IPS-20b (cell line): ENCODE measurements around the gene C1R.
"Not testable (repeated sequence)": the region's sequence is repeated elsewhere in the genome, so short reads cannot be mapped to it uniquely, and the experiment has no call there.

Source experiments
- H3K27ac ChIP-seq: one replicate; pipeline ENCODE4 v1.5.1; 2013; ENCODE audit warnings: low read length
- H3K27me3 ChIP-seq: 2 replicates; pipeline ENCODE4 v1.6.1; 2013; ENCODE audit warnings: mild to moderate bottlenecking, low read length, inconsistent platforms; ENCODE audit not compliant: insufficient read depth
- H3K36me3 ChIP-seq: 2 replicates; pipeline ENCODE4 v1.6.1; 2013; ENCODE audit warnings: low read depth, mild to moderate bottlenecking, inconsistent platforms, low read length, moderate library complexity; ENCODE audit not compliant: insufficient read depth
- H3K4me1 ChIP-seq: 2 replicates; pipeline ENCODE4 v1.6.1; 2013; ENCODE audit warnings: mild to moderate bottlenecking, control low read depth, inconsistent platforms, low read length, moderate library complexity; ENCODE audit not compliant: insufficient read depth
- H3K4me3 ChIP-seq: 2 replicates; pipeline ENCODE4 v1.5.1; 2013; ENCODE audit warnings: mild to moderate bottlenecking, low read length, inconsistent platforms
- H3K9ac ChIP-seq: 2 replicates; pipeline ENCODE4 v1.6.1; 2013; ENCODE audit warnings: low read depth, mild to moderate bottlenecking, inconsistent platforms, low read length, moderate library complexity
- H3K9me3 ChIP-seq: 2 replicates; pipeline ENCODE4 v1.6.1; 2013; ENCODE audit warnings: mild to moderate bottlenecking, low read depth, low read length, inconsistent platforms; ENCODE audit not compliant: insufficient read depth

C1R gene

DNA sequence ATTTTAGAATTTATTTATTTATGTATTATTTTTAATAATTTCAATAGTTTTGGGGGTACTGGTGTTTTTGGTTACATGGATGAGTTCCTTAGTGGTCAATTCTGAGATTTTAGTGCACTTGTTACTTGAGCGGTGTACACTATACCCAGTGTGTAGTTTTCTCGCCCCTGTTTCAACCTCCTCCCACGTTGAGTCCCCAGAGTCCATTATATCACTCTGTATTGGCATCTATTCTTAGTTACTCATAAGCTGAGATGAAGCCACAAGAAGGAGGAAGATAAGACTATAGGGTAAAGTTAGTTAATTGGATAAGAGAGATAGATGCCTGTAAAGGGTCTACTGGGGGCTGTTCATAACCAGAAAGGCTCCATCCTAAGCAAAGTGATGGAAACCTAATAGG, 27.7 kb downstream of the C1R start:
- H3K9ac ChIP-seq: no peak overlapping the region
- no peak overlapping the region for H3K27ac ChIP-seq
- no peaks in the 10 kb centered on the region for H3K9me3 ChIP-seq
- peaks cover 11% of the 10 kb centered on the region for H3K4me1 ChIP-seq
- H3K4me3 ChIP-seq: no peak overlapping the region
- H3K36me3 ChIP-seq: no peaks in the 10 kb centered on the region
- no peaks in the 10 kb centered on the region for H3K27me3 ChIP-seq

DNA sequence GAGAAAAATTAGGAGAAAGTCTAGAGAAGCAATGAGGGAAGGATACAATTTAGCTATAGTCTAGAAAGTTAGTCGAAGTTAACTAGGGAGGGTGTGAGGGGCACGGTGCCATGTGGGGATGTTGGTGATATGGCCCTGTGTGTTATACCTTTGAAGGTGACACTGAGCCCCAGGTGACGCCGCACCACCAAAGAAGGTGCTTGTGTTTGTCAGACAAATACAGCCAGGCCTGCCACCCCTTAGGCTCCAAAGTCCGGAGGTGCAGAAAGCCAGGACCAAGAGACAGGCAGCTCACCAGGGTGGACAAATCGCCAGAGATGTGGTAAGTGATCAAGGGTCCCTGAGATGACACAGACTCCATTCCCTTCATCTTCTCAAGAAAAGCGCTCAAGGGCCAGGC, 30.6 kb downstream of the C1R start:
- Histone ChIP-seq H3K36me3 (no peaks in the 10 kb centered on the region), H3K9me3 (no peaks in the 10 kb centered on the region), H3K9ac (no peak overlapping the region), H3K27ac (no peak overlapping the region), H3K4me1 (peaks cover 11% of the 10 kb centered on the region), H3K4me3 (no peak overlapping the region), H3K27me3 (no peaks in the 10 kb centered on the region)

DNA sequence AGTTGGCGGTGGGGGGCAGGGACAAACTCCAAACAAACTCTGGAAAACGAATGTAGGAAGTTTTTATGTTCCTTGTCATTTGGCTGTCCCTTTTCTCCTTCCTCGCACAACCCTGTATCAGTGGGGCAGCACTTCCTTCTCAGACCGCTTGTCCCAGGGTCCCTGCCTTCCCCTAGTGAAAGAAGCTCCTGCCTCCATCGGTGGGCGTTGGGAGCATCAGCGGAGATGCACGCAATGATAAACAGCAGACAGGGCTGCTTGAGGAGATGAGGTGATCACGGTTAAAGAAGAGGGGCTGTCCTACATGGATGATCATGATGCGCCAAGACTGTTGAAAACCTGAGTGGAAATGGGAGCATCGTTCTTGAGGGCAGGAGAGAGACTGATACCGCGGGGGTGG, 31.1 kb downstream of the C1R start:
- Histone ChIP-seq H3K9me3 (no peaks in the 10 kb centered on the region), H3K27ac (no peak overlapping the region), H3K27me3 (no peaks in the 10 kb centered on the region), H3K9ac (peak overlapping the region; percentile 54; the same call in 1 of the 2 replicates), H3K36me3 (no peaks in the 10 kb centered on the region), H3K4me1 (peaks cover 11% of the 10 kb centered on the region), H3K4me3 (no peak overlapping the region; the same call in 1 of the 2 replicates)

DNA sequence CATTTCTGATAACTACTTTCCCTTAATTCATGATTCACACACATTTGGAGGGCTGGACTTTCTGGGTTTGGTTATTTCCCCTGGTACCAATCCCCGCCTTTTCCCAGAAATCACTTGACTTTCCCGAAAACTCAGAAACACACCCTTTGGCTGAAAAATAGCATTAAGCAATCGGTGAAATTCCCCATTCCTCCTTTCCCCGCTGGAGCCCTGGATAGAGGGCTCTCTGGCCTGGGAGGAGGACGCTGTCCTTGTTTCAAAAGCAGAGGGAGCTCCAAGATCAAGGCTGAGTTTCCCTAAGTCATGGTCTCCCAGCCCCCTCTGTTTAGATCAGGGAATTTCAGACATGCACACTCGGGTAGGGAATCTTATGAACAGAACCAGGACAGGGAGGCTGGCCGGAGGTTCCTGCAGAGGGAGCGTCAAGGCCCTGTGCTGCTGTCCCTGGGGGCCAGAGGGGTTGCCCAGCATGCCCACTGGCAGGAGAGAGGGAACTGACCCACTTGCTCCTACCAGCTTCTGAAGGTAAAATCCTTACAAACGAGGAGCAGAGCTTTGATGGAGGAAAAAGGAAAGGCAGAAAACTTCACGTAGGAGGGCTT, 31.8 kb downstream of the C1R start, which contains the start of gene C1S:
TSS of gene C1S (plus strand) at position 366 of the 602 bp plus-strand sequence. CDS start 1,195 bp downstream, outside the sequence.
- H3K9ac ChIP-seq: peak within 1 kb of the TSS; percentile 54; the same call in 1 of the 2 replicates
- H3K4me3 ChIP-seq: no peak within 1 kb of the TSS; the same call in 1 of the 2 replicates

DNA sequence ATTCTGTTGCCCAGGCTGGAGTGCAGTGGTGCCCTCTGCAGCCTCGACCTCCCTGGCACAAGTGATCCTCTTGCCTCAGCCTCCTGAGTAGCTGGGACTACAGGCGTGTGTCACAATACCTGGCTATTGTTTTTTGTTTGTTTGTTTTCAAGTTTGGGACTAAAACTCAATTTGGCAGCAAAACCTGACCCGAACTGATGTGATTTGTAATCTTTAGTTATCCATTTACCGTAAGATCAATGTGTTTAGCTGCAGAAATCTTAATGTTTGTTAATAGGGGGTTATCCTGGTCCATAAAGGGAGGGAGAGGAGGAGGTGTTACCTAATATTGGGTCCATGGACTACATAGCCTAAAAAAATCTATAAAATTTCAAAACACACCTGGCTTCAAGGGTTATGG, 32.5 kb downstream of the C1R start:
- H3K4me1 ChIP-seq: peaks cover 11% of the 10 kb centered on the region
- H3K36me3 ChIP-seq: no peaks in the 10 kb centered on the region
- no peak overlapping the region for H3K4me3 ChIP-seq
- H3K27me3 ChIP-seq: no peaks in the 10 kb centered on the region
- H3K27ac ChIP-seq: no peak overlapping the region
- H3K9me3 ChIP-seq: no peaks in the 10 kb centered on the region
- H3K9ac ChIP-seq: no peak overlapping the region

More for the DNA sequence above, 31.8 kb downstream of the C1R start, which contains the start of gene C1S:
- H3K27me3 ChIP-seq: no peaks in the 10 kb centered on the region
- H3K4me1 ChIP-seq: peaks cover 11% of the 10 kb centered on the region
- H3K27ac ChIP-seq: no peak within 1 kb of the TSS
- no peaks in the 10 kb centered on the region for H3K9me3 ChIP-seq
- no peaks in the 10 kb centered on the region for H3K36me3 ChIP-seq

DNA sequence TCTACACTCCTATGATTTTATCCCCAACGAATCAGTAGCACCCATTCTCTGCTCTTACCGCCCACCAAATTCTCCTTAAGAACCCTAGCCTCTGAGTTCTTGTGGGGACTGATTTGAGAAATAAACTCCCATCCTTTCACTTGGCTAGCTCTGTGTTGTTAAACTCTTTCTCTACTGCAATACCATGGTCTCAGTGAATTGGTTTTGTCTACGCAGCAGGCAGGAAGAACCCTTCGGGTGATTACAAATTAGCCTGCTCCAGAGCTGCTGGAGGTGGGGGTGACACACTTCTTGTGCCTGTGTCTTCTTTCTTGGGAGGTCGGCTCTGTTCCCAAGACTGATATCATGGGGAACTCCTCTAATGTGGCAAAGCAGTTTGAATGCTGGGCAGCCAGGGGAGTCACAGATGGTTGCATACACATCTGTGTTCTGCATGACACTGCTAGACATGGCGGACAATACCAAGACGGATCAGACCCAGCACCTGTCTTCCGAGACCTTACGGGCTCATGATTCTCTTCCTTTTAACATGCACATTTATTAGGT, 33.3 kb downstream of the C1R start:
- Histone ChIP-seq H3K9me3 (no peaks in the 10 kb centered on the region), H3K36me3 (no peaks in the 10 kb centered on the region), H3K27me3 (no peaks in the 10 kb centered on the region), H3K27ac (no peak overlapping the region), H3K9ac (no peak overlapping the region), H3K4me3 (no peak overlapping the region), H3K4me1 (peaks cover 11% of the 10 kb centered on the region)

DNA sequence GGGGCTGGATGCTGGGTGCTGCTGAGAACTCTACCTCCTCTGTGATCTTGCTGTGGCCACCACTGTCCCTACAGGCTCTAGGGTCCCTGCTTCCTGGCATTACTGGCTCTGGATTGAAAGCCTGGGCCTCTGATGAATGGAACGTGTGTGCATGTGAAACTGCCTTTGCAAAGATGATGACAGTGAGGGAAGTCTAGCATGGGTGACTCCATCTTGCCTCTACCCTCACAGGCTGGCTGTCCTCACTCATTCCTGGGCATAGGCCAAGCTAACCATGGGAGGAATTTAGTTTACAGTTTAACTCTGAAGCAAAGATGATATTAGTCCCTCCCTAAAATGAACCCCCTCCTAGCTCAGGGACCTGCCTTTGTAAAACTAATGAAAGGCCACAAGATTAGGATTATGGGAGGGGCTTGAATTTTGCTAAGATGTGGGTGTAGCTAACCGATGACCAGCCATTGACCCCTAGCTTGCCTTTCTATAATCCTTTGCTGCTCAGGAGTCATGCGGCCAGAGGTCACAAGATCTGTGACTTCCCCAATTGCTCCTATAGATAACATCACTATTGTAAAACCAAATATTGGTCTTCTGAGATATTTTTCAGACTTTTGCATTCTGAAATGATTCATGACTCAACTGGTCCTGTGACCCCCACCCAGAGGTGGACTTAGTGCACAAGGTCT, 33.9 kb downstream of the C1R start:
- Histone ChIP-seq H3K36me3 (no peaks in the 10 kb centered on the region), H3K9me3 (no peaks in the 10 kb centered on the region), H3K4me3 (no peak overlapping the region), H3K27ac (no peak overlapping the region), H3K9ac (no peak overlapping the region), H3K4me1 (peaks cover 11% of the 10 kb centered on the region), H3K27me3 (no peaks in the 10 kb centered on the region)

DNA sequence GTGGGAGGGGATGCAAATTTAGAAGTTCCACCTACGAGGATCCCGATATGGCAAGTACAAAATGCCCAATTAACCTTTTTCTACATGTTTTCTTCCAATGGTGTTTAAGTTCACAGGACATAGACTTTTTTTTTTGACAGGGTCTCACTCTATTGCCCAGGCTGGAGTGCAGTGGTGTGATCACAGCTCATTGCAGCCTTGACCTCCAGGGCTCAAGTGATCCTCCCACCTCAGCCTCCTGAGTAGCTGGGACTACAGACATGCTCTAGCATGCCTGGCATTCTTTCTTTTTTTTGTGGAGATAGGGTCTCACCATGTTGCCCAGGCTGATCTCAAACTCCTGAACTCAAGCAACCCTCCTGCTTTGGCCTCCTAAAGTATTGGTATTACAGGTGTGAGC, 36.5 kb downstream of the C1R start:
- not testable (repeated sequence) for H3K4me3 ChIP-seq, H3K27ac ChIP-seq, H3K9me3 ChIP-seq, H3K4me1 ChIP-seq, H3K27me3 ChIP-seq, H3K36me3 ChIP-seq, H3K9ac ChIP-seq

DNA sequence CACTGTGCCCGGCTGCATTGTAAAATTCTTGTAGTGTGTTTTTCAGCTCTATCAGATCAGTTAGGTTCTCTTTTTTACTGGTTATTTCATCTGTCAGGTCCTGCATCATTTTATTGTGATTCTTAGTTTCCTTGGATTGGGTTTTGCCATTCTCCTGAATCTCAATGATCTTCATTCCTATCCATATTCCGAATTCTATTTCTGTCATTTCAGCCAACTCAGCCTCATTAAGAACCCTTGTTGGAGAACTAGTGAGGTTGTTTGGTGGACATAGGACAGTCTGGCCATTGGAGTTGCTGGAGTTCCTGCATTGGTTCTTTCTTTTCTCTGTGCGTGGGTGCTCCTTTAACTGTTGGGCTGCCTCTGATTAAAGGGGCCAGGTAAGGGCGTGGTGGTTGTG, 37.3 kb downstream of the C1R start:
- no peak overlapping the region for H3K4me3 ChIP-seq
- H3K27me3 ChIP-seq: no peaks in the 10 kb centered on the region
- H3K36me3 ChIP-seq: no peaks in the 10 kb centered on the region
- no peak overlapping the region for H3K9ac ChIP-seq
- H3K27ac ChIP-seq: no peak overlapping the region
- H3K4me1 ChIP-seq: no peaks in the 10 kb centered on the region
- no peaks in the 10 kb centered on the region for H3K9me3 ChIP-seq

DNA sequence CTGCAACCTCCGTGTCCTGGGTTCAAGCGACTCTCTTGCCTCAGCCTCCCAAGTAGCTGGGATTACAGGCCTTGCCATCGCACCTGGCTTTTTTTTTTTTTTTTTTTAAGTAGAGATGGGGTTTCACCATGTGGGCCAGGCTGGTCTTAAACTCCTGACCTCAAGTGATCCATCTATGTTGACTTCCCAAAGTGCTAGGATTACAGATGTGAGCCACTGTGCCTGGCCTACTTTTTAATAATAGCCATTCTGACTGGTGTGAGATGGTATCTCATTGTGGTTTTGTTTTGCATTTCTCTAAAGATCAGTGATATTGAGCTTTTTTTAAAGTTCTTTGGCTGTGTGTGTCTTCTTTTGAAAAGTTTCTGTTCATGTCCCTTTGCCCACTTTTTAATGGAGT, 42.3 kb downstream of the C1R start:
- H3K4me3 ChIP-seq, H3K27me3 ChIP-seq, H3K36me3 ChIP-seq, H3K27ac ChIP-seq, H3K9ac ChIP-seq, H3K9me3 ChIP-seq, H3K4me1 ChIP-seq: not testable (repeated sequence)

DNA sequence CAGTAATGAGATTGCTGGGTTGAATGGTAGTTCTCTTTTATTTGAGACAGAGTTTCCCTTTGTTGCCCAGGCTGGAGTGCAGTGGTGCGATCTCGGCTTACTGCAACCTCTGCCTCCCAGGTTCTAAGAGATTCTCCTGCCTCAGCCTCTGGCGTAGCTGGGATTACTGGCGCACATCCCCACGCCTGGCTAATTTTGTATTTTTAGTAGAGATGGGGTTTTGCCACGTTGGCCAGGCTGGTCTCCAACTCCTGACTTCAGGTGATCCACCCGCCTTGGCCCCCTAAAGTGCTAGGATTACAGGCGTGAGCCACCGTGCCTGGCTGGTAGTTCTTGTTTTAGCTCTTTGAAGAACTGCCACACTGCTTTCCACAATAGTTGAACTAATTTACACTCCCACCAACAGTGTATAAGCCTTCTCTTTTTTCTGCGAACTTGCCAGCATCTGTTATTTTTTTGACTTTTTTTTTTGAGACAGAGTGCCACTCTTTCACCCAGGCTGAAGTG, 42.7 kb downstream of the C1R start:
- H3K9me3 ChIP-seq, H3K27ac ChIP-seq, H3K27me3 ChIP-seq, H3K4me3 ChIP-seq, H3K4me1 ChIP-seq, H3K36me3 ChIP-seq, H3K9ac ChIP-seq: not testable (repeated sequence)

DNA sequence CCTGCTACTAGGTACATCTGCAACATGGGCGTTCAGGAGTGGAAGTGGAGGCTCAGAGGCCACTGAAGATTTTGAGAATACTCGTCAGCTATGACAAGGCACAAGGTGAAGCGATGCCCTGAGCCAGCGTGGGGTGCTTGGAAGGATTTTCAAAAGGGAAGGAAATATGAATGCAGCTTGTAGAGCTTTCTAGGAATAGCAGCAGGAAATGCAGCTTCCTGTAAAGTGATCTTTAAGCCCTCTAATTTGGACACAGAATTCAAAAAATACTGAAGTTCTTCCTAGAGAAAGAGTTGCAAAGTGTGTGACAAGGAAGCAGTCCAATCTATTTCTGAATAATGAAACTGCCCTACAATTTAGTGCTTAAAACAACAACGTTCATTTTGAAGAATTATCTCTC, 44.9 kb downstream of the C1R start:
- Histone ChIP-seq H3K27ac (no peak overlapping the region), H3K27me3 (no peaks in the 10 kb centered on the region), H3K9me3 (no peaks in the 10 kb centered on the region), H3K4me1 (no peaks in the 10 kb centered on the region), H3K9ac (no peak overlapping the region), H3K36me3 (no peaks in the 10 kb centered on the region), H3K4me3 (no peak overlapping the region)
